Sigmoid colon (tissue), 7 donors: Measurements from ENCODE around the gene C11orf42. TPM values are rescaled to one million over a fixed set of nuclear protein-coding genes. Genes with fewer than 3 reads are reported as not detected.

ENCODE experiments used
- DNase-seq: peaks from one replicate; pipeline ENCODE4 v3.0.0-alpha.2; 2019
- H3K27ac ChIP-seq, 4 donors: fragments of 200-600 bp; sonication (generic); one replicate each; pipeline ENCODE4 v1.5.1; 2016 to 2019; ENCODE audit warnings: mild to moderate bottlenecking in 1 of 4
- H3K27me3 ChIP-seq, 3 donors: fragments of 200-600 bp; sonication (generic); one replicate each; pipeline ENCODE4 v1.5.1; 2019; ENCODE audit warnings: mild to moderate bottlenecking in 1 of 3
- H3K36me3 ChIP-seq, 4 donors: fragments of 200-600 bp; sonication (generic); one replicate each; pipeline ENCODE4 v1.5.1; 2016 to 2019
- H3K4me1 ChIP-seq, 4 donors: fragments of 200-600 bp; sonication (generic); one replicate each; pipeline ENCODE4 v1.5.1; 2017 to 2019
- H3K4me3 ChIP-seq, 4 donors: fragments of 200-600 bp; sonication (generic); one replicate each; pipeline ENCODE4 v1.5.1; 2017 to 2019; ENCODE audit warnings: mild to moderate bottlenecking in 2 of 4, moderate library complexity in 1 of 4
- H3K9me3 ChIP-seq, 4 donors: fragments of 200-600 bp in 3 of 4; sonication (generic) in 3 of 4; one replicate each; pipeline versions ENCODE4 v1.5.1 to v1.6.1; 2013 to 2019
- EP300 ChIP-seq, 4 donors: sonication (generic); formaldehyde crosslinking; IDR thresholded peaks; one replicate each; pipeline ENCODE4 v1.6.1; 2017; ENCODE audit warnings: antibody characterized with exemption in 4 of 4
- POLR2A ChIP-seq, 2 donors: fragments of 450-650 bp; IDR thresholded peaks; one replicate each; pipeline ENCODE4 v1.6.1; 2016; ENCODE audit warnings: antibody characterized with exemption in 2 of 2, mild to moderate bottlenecking in 2 of 2, moderate library complexity in 2 of 2
- POLR2AphosphoS5 ChIP-seq, 4 donors: sonication (generic); formaldehyde crosslinking; IDR thresholded peaks; one replicate each; pipeline ENCODE4 v1.6.1; 2017; ENCODE audit warnings: antibody characterized with exemption in 4 of 4
- WGBS, 2 donors: extraction: QIAGEN DNeasy Blood & Tissue Kit; methylation state at CpG; one replicate each; pipeline ENCODE4 v1.1.7; 2013; 5-methylcytosine and 5-hydroxymethylcytosine counted together
- intact Hi-C: fragments of 100-400 bp; cut with DNase I; formaldehyde crosslinking; loops from one replicate; pipeline ENCODE4 v1.15.1; 2023
- polyA plus RNA-seq, 3 donors: library from polyadenylated mRNA; stranded (reverse); fragments of 200-250 nt; gene quantifications; one replicate each; pipeline ENCODE4 v1.2.3, GENCODE V29; 2013
- total RNA-seq, 4 donors: library from RNA; depleted of rRNA; stranded (reverse); fragments of >200 nt; gene quantifications; one replicate each; pipeline ENCODE4 v1.1.0, GENCODE V29; 2016
- TF ChIP-seq, protein P1 (sequence below), 4 experiments: fragments of 450-650 bp in 3 of 4; fragments of 200-600 bp in 1 of 4; IDR thresholded peaks; one replicate each; pipeline ENCODE4 v1.5.1; 2016 to 2019; ENCODE audit warnings: antibody characterized with exemption in 4 of 4, mild to moderate bottlenecking in 3 of 4, moderate library complexity in 2 of 4
- donor health status: healthy with polysubstance abuse.
- donor health status: Bipolar disorder and iron deficiency.
- donor health status: healthy.

Gene C11orf42
- total and polyA plus RNA-seq, 7 donors = not detected

DNA sequence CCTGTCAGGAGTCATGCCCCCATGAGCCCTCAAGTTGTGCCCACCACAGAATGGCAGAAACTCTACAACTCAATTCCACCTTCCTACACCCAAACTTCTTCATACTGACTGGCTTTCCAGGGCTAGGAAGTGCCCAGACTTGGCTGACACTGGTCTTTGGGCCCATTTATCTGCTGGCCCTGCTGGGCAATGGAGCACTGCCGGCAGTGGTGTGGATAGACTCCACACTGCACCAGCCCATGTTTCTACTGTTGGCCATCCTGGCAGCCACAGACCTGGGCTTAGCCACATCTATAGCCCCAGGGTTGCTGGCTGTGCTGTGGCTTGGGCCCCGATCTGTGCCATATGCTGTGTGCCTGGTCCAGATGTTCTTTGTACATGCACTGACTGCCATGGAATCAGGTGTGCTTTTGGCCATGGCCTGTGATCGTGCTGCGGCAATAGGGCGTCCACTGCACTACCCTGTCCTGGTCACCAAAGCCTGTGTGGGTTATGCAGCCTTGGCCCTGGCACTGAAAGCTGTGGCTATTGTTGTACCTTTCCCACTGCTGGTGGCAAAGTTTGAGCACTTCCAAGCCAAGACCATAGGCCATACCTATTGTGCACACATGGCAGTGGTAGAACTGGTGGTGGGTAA lies 6.1 kb upstream of the C11orf42 start, which contains the start of gene OR52W1:
Gene OR52W1, plus strand, starts transcription at position 51 of the 637 bp plus-strand sequence. Its CDS starts 0 bp downstream, at position 51.
- Histone ChIP-seq H3K27me3 (no peaks in the 10 kb centered on the region), H3K9me3 (no peaks in the 10 kb centered on the region), H3K27ac (no peak within 1 kb of the TSS), H3K4me1 (no peaks in the 10 kb centered on the region), H3K4me3 (no peak within 1 kb of the TSS), H3K36me3 (no peaks in the 10 kb centered on the region)
- WGBS, 2 donors = 95 to 98% methylated on average over 5 of the region's 5 CpGs
- intact Hi-C loops = no loop called here
- DNase-seq = no peak
- TF ChIP-seq POLR2A (IDR thresholded peaks at IDR 0.05) (no peak), EP300 (IDR thresholded peaks at IDR 0.05) (no peak), POLR2AphosphoS5 (IDR thresholded peaks at IDR 0.05) (no peak)
- TF ChIP-seq, protein P1, sequence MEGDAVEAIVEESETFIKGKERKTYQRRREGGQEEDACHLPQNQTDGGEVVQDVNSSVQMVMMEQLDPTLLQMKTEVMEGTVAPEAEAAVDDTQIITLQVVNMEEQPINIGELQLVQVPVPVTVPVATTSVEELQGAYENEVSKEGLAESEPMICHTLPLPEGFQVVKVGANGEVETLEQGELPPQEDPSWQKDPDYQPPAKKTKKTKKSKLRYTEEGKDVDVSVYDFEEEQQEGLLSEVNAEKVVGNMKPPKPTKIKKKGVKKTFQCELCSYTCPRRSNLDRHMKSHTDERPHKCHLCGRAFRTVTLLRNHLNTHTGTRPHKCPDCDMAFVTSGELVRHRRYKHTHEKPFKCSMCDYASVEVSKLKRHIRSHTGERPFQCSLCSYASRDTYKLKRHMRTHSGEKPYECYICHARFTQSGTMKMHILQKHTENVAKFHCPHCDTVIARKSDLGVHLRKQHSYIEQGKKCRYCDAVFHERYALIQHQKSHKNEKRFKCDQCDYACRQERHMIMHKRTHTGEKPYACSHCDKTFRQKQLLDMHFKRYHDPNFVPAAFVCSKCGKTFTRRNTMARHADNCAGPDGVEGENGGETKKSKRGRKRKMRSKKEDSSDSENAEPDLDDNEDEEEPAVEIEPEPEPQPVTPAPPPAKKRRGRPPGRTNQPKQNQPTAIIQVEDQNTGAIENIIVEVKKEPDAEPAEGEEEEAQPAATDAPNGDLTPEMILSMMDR (IDR thresholded peaks at IDR 0.05) = no peak

DNA sequence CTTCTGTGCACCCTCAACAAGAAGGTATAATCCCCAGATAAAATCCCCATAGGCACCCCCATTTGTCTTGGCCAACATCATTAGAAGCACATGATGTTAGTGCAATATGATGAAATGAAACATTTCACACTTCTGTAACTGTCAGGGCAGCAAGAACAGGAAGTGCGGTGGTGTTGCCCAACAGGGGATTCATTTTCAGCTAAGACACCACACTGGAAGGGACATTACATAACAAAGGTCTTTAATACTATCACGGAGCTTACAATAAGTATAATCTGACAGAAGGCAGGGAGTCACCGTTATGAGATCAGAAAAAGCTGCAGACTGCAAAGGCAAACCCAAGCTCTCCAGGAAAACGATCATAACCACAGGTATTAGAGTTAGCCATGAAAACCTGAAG lies 4.4 kb upstream of the C11orf42 start:
- H3K27me3 ChIP-seq = no peaks in the 10 kb centered on the region
- peaks cover 0 to 4% (median under 1%) of the 10 kb centered on the region in 4 donors for H3K4me1 ChIP-seq
- TF ChIP-seq POLR2A (IDR thresholded peaks at IDR 0.05) (no peak), POLR2AphosphoS5 (IDR thresholded peaks at IDR 0.05) (peak in 1 of 4 donors; percentile 40)
- no peak overlapping the region for H3K27ac ChIP-seq
- no peak overlapping the region for H3K4me3 ChIP-seq
- intact Hi-C loops = no loop called here
- no peak for DNase-seq
- H3K9me3 ChIP-seq = no peaks in the 10 kb centered on the region
- WGBS, 2 donors = 84 to 89% methylated on average over 4 of the region's 4 CpGs
- peaks cover 0 to 7% (median 0%) of the 10 kb centered on the region in 4 donors for H3K36me3 ChIP-seq

DNA sequence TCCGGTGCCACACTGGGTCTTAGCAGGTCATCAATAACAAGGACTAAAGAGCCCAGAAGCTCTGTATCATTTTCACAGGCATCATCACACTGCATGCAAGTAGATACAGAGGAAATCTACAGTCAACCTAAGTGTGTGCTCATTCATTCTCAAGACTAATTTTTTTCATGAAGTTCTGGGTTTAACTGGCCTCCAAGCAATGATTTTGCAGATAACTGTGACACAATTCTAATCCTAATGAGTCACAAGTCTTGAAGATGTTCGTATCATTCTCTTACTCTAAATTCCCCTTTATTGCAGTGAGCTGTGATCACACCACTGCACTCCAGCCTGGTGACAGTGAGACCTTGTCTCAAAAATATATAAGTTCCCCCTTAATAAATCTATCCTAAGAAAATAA lies 3.9 kb upstream of the C11orf42 start:
- TF ChIP-seq, protein P1 (IDR thresholded peaks at IDR 0.05) = no peak
- no peak for TF ChIP-seq POLR2A (IDR thresholded peaks at IDR 0.05)
- TF ChIP-seq POLR2AphosphoS5 (IDR thresholded peaks at IDR 0.05) = no peak
- TF ChIP-seq EP300 (IDR thresholded peaks at IDR 0.05) = no peak
- WGBS, 2 donors = 79 to 82% methylated on average over 2 of the region's 2 CpGs
- Histone ChIP-seq H3K36me3 (peaks cover 0 to 7% (median 0%) of the 10 kb centered on the region in 4 donors), H3K4me3 (no peak overlapping the region), H3K9me3 (no peaks in the 10 kb centered on the region), H3K27me3 (no peaks in the 10 kb centered on the region), H3K4me1 (peaks cover 0 to 9% (median 3%) of the 10 kb centered on the region in 4 donors), H3K27ac (no peak overlapping the region)
- no peak for DNase-seq
- intact Hi-C loops = no loop called here

GRCh38 chr11:6202041-6202440 lies 3.3 kb upstream of the C11orf42 start:
- Histone ChIP-seq H3K4me1 (peaks cover 0 to 14% (median 5%) of the 10 kb centered on the region in 4 donors), H3K36me3 (peaks cover 0 to 7% (median 0%) of the 10 kb centered on the region in 4 donors), H3K27ac (no peak overlapping the region), H3K27me3 (no peaks in the 10 kb centered on the region), H3K4me3 (no peak overlapping the region), H3K9me3 (no peaks in the 10 kb centered on the region)
- DNase-seq = no peak
- intact Hi-C loops = no loop called here
- TF ChIP-seq, protein P1 (IDR thresholded peaks at IDR 0.05) = no peak
- TF ChIP-seq EP300 (IDR thresholded peaks at IDR 0.05) (no peak), POLR2A (IDR thresholded peaks at IDR 0.05) (no peak), POLR2AphosphoS5 (IDR thresholded peaks at IDR 0.05) (no peak)
- WGBS, 2 donors = 86 to 96% methylated on average over 1 of the region's 1 CpG

GRCh38 chr11:6203327-6203726 lies 2.0 kb upstream of the C11orf42 start:
- no peak for DNase-seq
- Histone ChIP-seq H3K4me1 (peaks cover 0 to 15% (median 5%) of the 10 kb centered on the region in 4 donors), H3K9me3 (no peaks in the 10 kb centered on the region), H3K36me3 (peaks cover 0 to 10% (median 0%) of the 10 kb centered on the region in 4 donors), H3K27me3 (no peaks in the 10 kb centered on the region), H3K4me3 (no peak overlapping the region), H3K27ac (no peak overlapping the region)
- TF ChIP-seq EP300 (IDR thresholded peaks at IDR 0.05) = no peak
- no peak for TF ChIP-seq POLR2AphosphoS5 (IDR thresholded peaks at IDR 0.05)
- TF ChIP-seq POLR2A (IDR thresholded peaks at IDR 0.05) = no peak
- TF ChIP-seq, protein P1 (IDR thresholded peaks at IDR 0.05) = no peak
- intact Hi-C loops = no loop called here
- WGBS, 2 donors = 45 to 77% methylated on average over 3 of the region's 3 CpGs
